WERI-Rb-1 (cell line): ENCODE results near the gene NBEA.
A peak's percentile ranks its signal among the peaks of the same experiment; 100 is the strongest.

Source experiments
- DNase-seq: peaks from one replicate; pipeline ENCODE4 v3.0.0-alpha.2; 2020
- H3K27ac ChIP-seq: fragments of 250-450 bp; sonication (Bioruptor Pico); 2 replicates; pipeline ENCODE4 v1.5.1; 2020; ENCODE audit warnings: mild to moderate bottlenecking, moderate library complexity
- H3K27me3 ChIP-seq: fragments of 250-450 bp; sonication (Bioruptor Pico); 2 replicates; pipeline ENCODE4 v1.5.1; 2021; ENCODE audit warnings: mild to moderate bottlenecking, low read depth, moderate library complexity; ENCODE audit not compliant: insufficient read depth, severe bottlenecking
- H3K36me3 ChIP-seq: fragments of 250-450 bp; sonication (Bioruptor Pico); 2 replicates; pipeline ENCODE4 v1.5.1; 2020; ENCODE audit warnings: mild to moderate bottlenecking, moderate library complexity
- H3K4me3 ChIP-seq: 2 replicates; pipeline ENCODE4 v1.5.1; 2011; ENCODE audit warnings: low read depth, mild to moderate bottlenecking, control low read depth, low read length
- H3K9me3 ChIP-seq: fragments of 250-450 bp; sonication (Bioruptor Pico); 2 replicates; pipeline ENCODE4 v1.5.1; 2021; ENCODE audit warnings: mild to moderate bottlenecking, moderate library complexity; ENCODE audit not compliant: severe bottlenecking
- CTCF ChIP-seq: IDR thresholded peaks from 2 replicates; pipeline ENCODE4 v1.5.1; 2011; ENCODE audit warnings: low read depth, mild to moderate bottlenecking, control low read depth, inconsistent platforms, low read length

Gene NBEA

GRCh38 chr13:35157143-35157755 lies 215.2 kb downstream of the NBEA start:
- Histone ChIP-seq H3K9me3 (no peaks in the 10 kb centered on the region), H3K4me3 (no peak overlapping the region), H3K27ac (no peak overlapping the region), H3K27me3 (no peaks in the 10 kb centered on the region), H3K36me3 (peaks cover 3% of the 10 kb centered on the region; the same call in 1 of the 2 replicates)
- DNase-seq = peak; percentile 15
- peak; percentile 55 for TF ChIP-seq CTCF

GRCh38 chr13:35159041-35159440 lies 217.0 kb downstream of the NBEA start:
- H3K4me3 ChIP-seq = no peak overlapping the region
- no peaks in the 10 kb centered on the region for H3K9me3 ChIP-seq
- no peaks in the 10 kb centered on the region for H3K27me3 ChIP-seq
- no peak overlapping the region for H3K27ac ChIP-seq
- DNase-seq = no peak
- TF ChIP-seq CTCF = no peak
- peaks cover 3% of the 10 kb centered on the region; the same call in 1 of the 2 replicates for H3K36me3 ChIP-seq

GRCh38 chr13:35160896-35161295 lies 218.8 kb downstream of the NBEA start:
- Histone ChIP-seq H3K27ac (no peak overlapping the region), H3K9me3 (no peaks in the 10 kb centered on the region), H3K27me3 (no peaks in the 10 kb centered on the region), H3K4me3 (no peak overlapping the region), H3K36me3 (peaks cover 3% of the 10 kb centered on the region; the same call in 1 of the 2 replicates)
- no peak for DNase-seq
- no peak for TF ChIP-seq CTCF

- Histone ChIP-seq H3K9me3 (no peaks in the 10 kb centered on the region), H3K27me3 (no peaks in the 10 kb centered on the region), H3K27ac (no peak overlapping the region), H3K36me3 (peaks cover 3% of the 10 kb centered on the region; the same call in 1 of the 2 replicates), H3K4me3 (no peak overlapping the region)
- DNase-seq = no peak
- TF ChIP-seq CTCF = no peak
Observed at GRCh38 chr13:35162420-35162819, 220.3 kb downstream of the NBEA start.

- Histone ChIP-seq H3K9me3 (no peaks in the 10 kb centered on the region), H3K27ac (no peak overlapping the region), H3K36me3 (peaks cover 3% of the 10 kb centered on the region; the same call in 1 of the 2 replicates), H3K27me3 (no peaks in the 10 kb centered on the region), H3K4me3 (no peak overlapping the region)
- no peak for TF ChIP-seq CTCF
- no peak for DNase-seq
Observed at GRCh38 chr13:35163674-35164073, 221.6 kb downstream of the NBEA start.
